Activated CD4-positive, alpha-beta T cell treated with anti-CD3 and anti-CD28 coated beads, Interleukin-2, amount 10 ng/mL, durations not matched to agents 7 days and 5 days (primary cell): ENCODE results near the gene MYO5C. TPM values are rescaled to one million over a fixed set of nuclear protein-coding genes. Genes with fewer than 3 reads are reported as not detected.

ENCODE experiments used
- CTCF ChIA-PET: fragments of 350-600 bp; sonication (Branson Sonifier 250); formaldehyde crosslinking; loops from one replicate; lab custom pipeline; 2021; ENCODE audit warnings: antibody characterized with exemption; lab: Charles Lee
- POLR2A ChIA-PET: fragments of 350-600 bp; sonication (Branson Sonifier 250); formaldehyde crosslinking; loops from one replicate; lab custom pipeline; 2021; ENCODE audit warnings: antibody characterized with exemption; lab: Charles Lee
- DNase-seq: peaks from one replicate; pipeline ENCODE4 v3.0.0-alpha.2; 2020
- H3K27ac Mint-ChIP-seq: one replicate; pipeline ENCODE4 v1.8.0; 2021; ENCODE audit warnings: mild to moderate bottlenecking, moderate library complexity, mixed read lengths
- H3K27me3 Mint-ChIP-seq: one replicate; pipeline ENCODE4 v1.8.0; 2021; ENCODE audit warnings: mixed read lengths
- H3K36me3 Mint-ChIP-seq: one replicate; pipeline ENCODE4 v1.8.0; 2021; ENCODE audit warnings: low read depth, mixed read lengths
- H3K4me1 Mint-ChIP-seq: one replicate; pipeline ENCODE4 v1.8.0; 2021; ENCODE audit warnings: mixed read lengths
- H3K4me3 Mint-ChIP-seq: one replicate; pipeline ENCODE4 v1.8.0; 2021; ENCODE audit warnings: mild to moderate bottlenecking, moderate library complexity, mixed read lengths
- H3K9me3 Mint-ChIP-seq: one replicate; pipeline ENCODE4 v1.8.0; 2021; ENCODE audit warnings: mixed read lengths
- total RNA-seq, 2 experiments: library from RNA; stranded (reverse); gene quantifications; one replicate each; pipeline ENCODE4 v1.2.3, GENCODE V29; 2021

The MYO5C gene
- total RNA-seq, 2 experiments from 2014 or later: 2.4 to 2.8 TPM

DNA sequence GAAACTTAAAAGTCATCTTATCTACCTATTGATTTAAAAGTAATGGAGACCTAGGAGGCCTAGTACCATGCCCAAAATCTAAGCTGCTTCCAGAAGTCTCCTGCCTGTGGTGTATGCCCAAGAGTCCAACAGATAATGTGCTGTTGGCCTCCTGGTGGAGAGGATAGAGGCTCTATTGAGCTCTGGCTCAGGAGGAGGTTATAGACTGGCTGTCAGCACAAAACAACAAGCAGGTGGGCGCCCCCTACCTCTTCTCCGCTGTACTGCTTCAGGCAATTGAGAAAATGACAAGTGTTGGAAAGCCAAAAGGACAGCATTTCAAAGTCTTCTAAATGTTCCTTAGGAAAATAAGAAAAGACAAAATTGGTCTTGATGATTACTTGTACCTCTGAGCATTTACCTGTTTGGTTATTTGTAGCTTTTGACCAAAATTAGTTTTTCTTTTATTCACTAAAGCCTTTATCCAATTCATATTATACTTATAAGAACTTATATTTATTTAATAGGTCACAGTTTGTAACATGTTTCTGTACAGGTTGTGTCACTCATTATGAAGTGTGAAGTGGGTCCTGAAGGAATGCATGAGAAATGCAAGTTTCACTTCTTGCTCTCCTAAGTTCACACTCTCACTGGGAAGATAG lies 87.2 kb downstream of the MYO5C start:
- Mint-ChIP-seq H3K27ac (no peak overlapping the region), H3K4me3 (no peak overlapping the region), H3K27me3 (no peaks in the 10 kb centered on the region), H3K9me3 (no peaks in the 10 kb centered on the region), H3K4me1 (peaks cover 6% of the 10 kb centered on the region), H3K36me3 (no peaks in the 10 kb centered on the region)
- POLR2A ChIA-PET: no interaction called here
- CTCF ChIA-PET: interaction anchor here (0.5 to 2.1 kb wide), 21 partner anchors 9 to 324 kb away, joined by 3 to 18 read pairs (median 4); partner anchors contain the start of gene LEO1
- peak; percentile 84 for DNase-seq

GRCh38 chr15:52207191-52207590 lies 88.4 kb downstream of the MYO5C start:
- H3K4me1 Mint-ChIP-seq: peaks cover 6% of the 10 kb centered on the region
- no peak for DNase-seq
- H3K27me3 Mint-ChIP-seq: no peaks in the 10 kb centered on the region
- H3K36me3 Mint-ChIP-seq: no peaks in the 10 kb centered on the region
- ChIA-PET CTCF (no interaction called here), POLR2A (no interaction called here)
- no peaks in the 10 kb centered on the region for H3K9me3 Mint-ChIP-seq
- no peak overlapping the region for H3K4me3 Mint-ChIP-seq
- H3K27ac Mint-ChIP-seq: no peak overlapping the region

GRCh38 chr15:52206446-52206845 lies 89.2 kb downstream of the MYO5C start:
- no peak overlapping the region for H3K4me3 Mint-ChIP-seq
- ChIA-PET CTCF (interaction anchor here (1.1 kb wide), 1 partner anchor 22 kb away, joined by 3 read pairs; no protein-coding TSS in a partner anchor), POLR2A (no interaction called here)
- peaks cover 6% of the 10 kb centered on the region for H3K4me1 Mint-ChIP-seq
- no peak for DNase-seq
- H3K9me3 Mint-ChIP-seq: no peaks in the 10 kb centered on the region
- no peak overlapping the region for H3K27ac Mint-ChIP-seq
- no peaks in the 10 kb centered on the region for H3K27me3 Mint-ChIP-seq
- no peaks in the 10 kb centered on the region for H3K36me3 Mint-ChIP-seq

GRCh38 chr15:52204657-52205056 lies 90.9 kb downstream of the MYO5C start:
- Mint-ChIP-seq H3K9me3 (no peaks in the 10 kb centered on the region), H3K27me3 (peaks cover 4% of the 10 kb centered on the region), H3K4me3 (no peak overlapping the region), H3K36me3 (no peaks in the 10 kb centered on the region), H3K4me1 (peaks cover 6% of the 10 kb centered on the region), H3K27ac (no peak overlapping the region)
- POLR2A ChIA-PET: no interaction called here
- CTCF ChIA-PET: interaction anchor here (0.8 kb wide), 1 partner anchor 31 kb away, joined by 3 read pairs; no protein-coding TSS in a partner anchor
- no peak for DNase-seq

DNA sequence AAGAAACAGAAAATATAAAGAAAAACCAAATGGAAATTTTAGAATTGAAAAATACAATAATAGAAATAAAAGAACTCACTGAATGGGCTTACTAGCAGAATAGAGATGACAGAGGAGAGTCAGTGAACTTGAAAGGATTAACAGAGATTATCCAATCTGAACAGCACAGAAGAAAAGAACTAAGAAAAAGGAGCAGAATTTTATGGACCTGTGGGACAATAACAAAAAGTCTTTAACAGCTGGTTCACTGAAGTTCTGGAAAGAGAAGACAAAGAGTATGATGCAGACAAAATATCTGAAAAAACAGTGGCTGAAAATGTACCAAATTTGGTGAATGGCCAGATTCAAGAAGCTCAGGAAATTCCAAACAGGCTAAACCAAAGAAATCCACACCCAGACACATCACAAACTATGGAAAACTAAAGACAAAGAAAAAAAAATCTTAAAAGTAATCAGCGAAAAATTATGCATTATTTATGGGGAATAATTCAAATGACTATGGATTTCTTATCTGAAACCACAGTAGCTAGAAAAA lies 94.7 kb downstream of the MYO5C start:
- POLR2A ChIA-PET: no interaction called here
- H3K4me1 Mint-ChIP-seq: no peaks in the 10 kb centered on the region
- peaks cover 4% of the 10 kb centered on the region for H3K27me3 Mint-ChIP-seq
- H3K9me3 Mint-ChIP-seq: no peaks in the 10 kb centered on the region
- CTCF ChIA-PET: interaction anchor here (0.6 kb wide), 1 partner anchor 1865 kb away, joined by 3 read pairs; no protein-coding TSS in a partner anchor
- no peak for DNase-seq
- no peaks in the 10 kb centered on the region for H3K36me3 Mint-ChIP-seq
- no peak overlapping the region for H3K4me3 Mint-ChIP-seq
- H3K27ac Mint-ChIP-seq: no peak overlapping the region

DNA sequence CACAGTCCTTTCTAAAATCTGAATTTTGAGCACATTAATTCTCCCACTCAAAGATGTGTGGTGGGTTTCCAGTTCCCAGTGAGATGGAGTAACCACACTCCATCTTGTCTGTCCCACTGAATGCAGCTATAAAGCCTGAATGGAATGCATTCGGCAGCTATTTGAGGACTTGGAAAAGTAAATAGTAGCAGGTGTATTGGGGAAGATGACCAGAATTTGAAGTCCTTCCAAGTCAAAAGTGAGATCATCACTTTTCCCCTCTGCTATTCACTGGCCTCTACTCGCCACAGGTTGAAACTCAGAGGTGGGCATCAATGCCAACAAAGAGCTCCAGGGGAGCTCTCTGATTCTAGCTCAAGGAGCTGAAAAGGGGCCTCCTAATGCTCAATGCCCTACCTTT lies 96.3 kb downstream of the MYO5C start:
- POLR2A ChIA-PET: no interaction called here
- H3K36me3 Mint-ChIP-seq: no peaks in the 10 kb centered on the region
- no peak overlapping the region for H3K27ac Mint-ChIP-seq

DNA sequence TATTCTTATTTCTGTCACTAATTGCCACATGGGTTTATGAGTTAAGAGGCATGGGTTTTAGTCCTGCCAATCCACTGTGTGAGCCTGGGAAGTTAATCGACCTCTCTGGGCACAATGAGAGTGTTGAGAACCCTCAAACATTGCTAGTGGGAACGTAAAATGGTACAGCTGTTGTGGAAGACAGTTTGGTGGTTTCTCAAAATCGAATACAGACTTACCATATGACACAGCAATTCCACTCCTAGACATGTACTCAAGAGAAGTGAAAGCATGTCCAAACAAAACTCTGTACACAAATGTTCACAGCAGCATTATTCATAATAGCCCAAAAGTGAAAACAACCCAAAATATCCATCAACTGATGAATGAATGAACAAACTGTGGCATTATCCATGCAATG lies 98.7 kb downstream of the MYO5C start:
- Mint-ChIP-seq H3K36me3 (no peaks in the 10 kb centered on the region), H3K27ac (no peak overlapping the region), H3K27me3 (peaks cover 4% of the 10 kb centered on the region), H3K4me3 (no peak overlapping the region), H3K9me3 (no peaks in the 10 kb centered on the region), H3K4me1 (no peaks in the 10 kb centered on the region)
- DNase-seq: no peak
- ChIA-PET POLR2A (no interaction called here), CTCF (no interaction called here)

More for the DNA sequence above, 96.3 kb downstream of the MYO5C start:
- DNase-seq: no peak
- Mint-ChIP-seq H3K9me3 (no peaks in the 10 kb centered on the region), H3K4me3 (no peak overlapping the region), H3K27me3 (peaks cover 4% of the 10 kb centered on the region), H3K4me1 (no peaks in the 10 kb centered on the region)
- CTCF ChIA-PET: interaction anchor here (0.7 to 2.9 kb wide), 3 partner anchors 9 to 260 kb away, joined by 3 to 11 read pairs (median 4); no protein-coding TSS in a partner anchor

- Mint-ChIP-seq H3K9me3 (no peaks in the 10 kb centered on the region), H3K36me3 (no peaks in the 10 kb centered on the region), H3K27ac (no peak overlapping the region), H3K27me3 (no peaks in the 10 kb centered on the region), H3K4me3 (no peak overlapping the region), H3K4me1 (no peaks in the 10 kb centered on the region)
- ChIA-PET POLR2A (no interaction called here), CTCF (interaction anchor here (0.5 to 1.7 kb wide), 5 partner anchors 8 to 917 kb away, joined by 3 to 7 read pairs (median 3); no protein-coding TSS in a partner anchor)
- DNase-seq: no peak
Measured at GRCh38 chr15:52193791-52194190, 101.8 kb downstream of the MYO5C start.

DNA sequence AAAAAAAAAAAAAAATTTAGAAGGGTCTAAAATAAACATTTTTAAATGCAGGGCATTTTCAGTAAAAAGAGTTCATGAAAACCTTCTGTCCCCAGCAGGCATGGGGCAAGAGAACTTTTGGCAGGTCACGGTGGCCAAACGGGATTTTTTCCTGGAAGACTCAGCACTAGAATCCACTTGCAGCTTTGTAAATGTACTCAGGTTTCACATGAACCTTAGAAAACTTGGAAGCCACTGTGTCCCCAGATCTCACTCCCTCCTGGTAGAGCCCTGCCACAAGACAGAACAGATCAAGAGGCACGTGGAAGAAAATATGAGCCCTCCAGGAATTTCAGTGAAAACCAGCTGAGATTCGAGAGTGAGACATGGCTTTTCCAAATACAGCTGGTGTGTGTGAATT lies 102.3 kb downstream of the MYO5C start:
- H3K9me3 Mint-ChIP-seq: no peaks in the 10 kb centered on the region
- CTCF ChIA-PET: interaction anchor here (0.5 to 1.7 kb wide), 4 partner anchors 10 to 916 kb away, joined by 3 to 7 read pairs (median 4); no protein-coding TSS in a partner anchor
- DNase-seq: no peak
- POLR2A ChIA-PET: no interaction called here
- no peaks in the 10 kb centered on the region for H3K36me3 Mint-ChIP-seq
- H3K27me3 Mint-ChIP-seq: no peaks in the 10 kb centered on the region
- no peaks in the 10 kb centered on the region for H3K4me1 Mint-ChIP-seq
- no peak overlapping the region for H3K27ac Mint-ChIP-seq
- H3K4me3 Mint-ChIP-seq: no peak overlapping the region

DNA sequence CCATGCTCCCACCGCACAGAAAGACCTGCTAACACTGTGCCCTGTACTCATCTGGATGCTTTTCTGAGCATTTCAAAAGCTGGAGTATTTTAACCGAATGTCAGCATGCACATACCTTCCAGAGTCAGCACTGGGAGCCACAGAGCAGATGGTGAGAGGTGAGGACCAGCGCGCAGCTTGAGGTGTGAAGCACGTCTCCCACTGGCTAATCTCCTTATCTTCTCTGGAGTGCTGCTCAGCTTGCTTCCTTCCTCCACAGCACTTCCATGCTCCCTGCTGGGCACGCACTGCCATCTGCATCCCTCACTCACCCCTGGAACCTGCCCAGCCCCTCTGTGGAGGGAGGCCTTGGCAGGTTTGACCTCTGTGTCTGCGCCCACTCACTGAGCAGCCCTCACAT lies 104.4 kb downstream of the MYO5C start, which contains the start of gene GNB5:
GNB5 (minus strand) TSS at position 186 of the 400 bp plus-strand sequence. CDS start 6,716 bp downstream, outside the sequence.
- Mint-ChIP-seq H3K4me3 (no peak within 1 kb of the TSS), H3K36me3 (no peaks in the 10 kb centered on the region), H3K27ac (no peak within 1 kb of the TSS), H3K9me3 (no peaks in the 10 kb centered on the region), H3K27me3 (no peaks in the 10 kb centered on the region), H3K4me1 (no peaks in the 10 kb centered on the region)
- ChIA-PET POLR2A (interaction anchor here (0.6 kb wide), 1 partner anchor 28 kb away, joined by 9 read pairs; no protein-coding TSS in a partner anchor), CTCF (interaction anchor here (0.6 to 1.1 kb wide), 2 partner anchors 15 to 294 kb away, joined by 3 read pairs; no protein-coding TSS in a partner anchor)
- DNase-seq: no peak

- peaks cover 2% of the 10 kb centered on the region for H3K9me3 Mint-ChIP-seq
- ChIA-PET CTCF (no interaction called here), POLR2A (no interaction called here)
- no peaks in the 10 kb centered on the region for H3K27me3 Mint-ChIP-seq
- H3K36me3 Mint-ChIP-seq: no peaks in the 10 kb centered on the region
- DNase-seq: no peak
- H3K4me3 Mint-ChIP-seq: no peak overlapping the region
- no peak overlapping the region for H3K27ac Mint-ChIP-seq
- peaks cover 3% of the 10 kb centered on the region for H3K4me1 Mint-ChIP-seq
Measured at GRCh38 chr15:52186651-52187486, 108.7 kb downstream of the MYO5C start.

- Mint-ChIP-seq H3K36me3 (no peaks in the 10 kb centered on the region), H3K9me3 (peaks cover 2% of the 10 kb centered on the region), H3K27me3 (no peaks in the 10 kb centered on the region), H3K4me1 (peaks cover 15% of the 10 kb centered on the region), H3K4me3 (no peak overlapping the region), H3K27ac (no peak overlapping the region)
- DNase-seq: no peak
- ChIA-PET POLR2A (no interaction called here), CTCF (interaction anchor here (1.1 to 1.4 kb wide), 3 partner anchors 9 to 32 kb away, joined by 3 to 5 read pairs (median 3); no protein-coding TSS in a partner anchor)
Measured at GRCh38 chr15:52185151-52185561, 110.4 kb downstream of the MYO5C start.
